Endodermal cell (in vitro differentiated cells): Measurements from ENCODE around the gene SRRT. TPM values are rescaled to one million over a fixed set of nuclear protein-coding genes. Genes with fewer than 3 reads are reported as not detected.

Experiments
- DNase-seq: peaks from one replicate; pipeline ENCODE4 v3.0.0-alpha.2; 2017
- H3K27ac ChIP-seq: 2 replicates; pipeline ENCODE4 v1.5.1; 2013; ENCODE audit warnings: mild to moderate bottlenecking, low read depth, low read length, moderate library complexity
- H3K27me3 ChIP-seq: 2 replicates; pipeline ENCODE4 v1.6.1; 2013; ENCODE audit warnings: mild to moderate bottlenecking, low read length, moderate library complexity; ENCODE audit not compliant: insufficient read depth, control insufficient read depth, poor library complexity, severe bottlenecking
- H3K36me3 ChIP-seq: 2 replicates; pipeline ENCODE4 v1.7.0; 2013; ENCODE audit warnings: mild to moderate bottlenecking, low read length, moderate library complexity; ENCODE audit not compliant: control insufficient read depth, insufficient read depth
- H3K4me1 ChIP-seq: one replicate; pipeline ENCODE4 v1.7.0; 2013; ENCODE audit warnings: low read length; ENCODE audit not compliant: control insufficient read depth, insufficient read depth
- H3K4me3 ChIP-seq: 2 replicates; pipeline ENCODE4 v1.5.1; 2013; ENCODE audit warnings: mild to moderate bottlenecking, low read length, moderate library complexity
- H3K9ac ChIP-seq: 2 replicates; pipeline ENCODE4 v1.6.1; 2013; ENCODE audit warnings: mild to moderate bottlenecking, low read length, moderate library complexity; ENCODE audit not compliant: poor library complexity, severe bottlenecking; ENCODE audit errors: extremely low read depth
- H3K9me3 ChIP-seq: 2 replicates; pipeline ENCODE4 v1.6.1; 2013; ENCODE audit warnings: mild to moderate bottlenecking, low read length, moderate library complexity; ENCODE audit not compliant: control insufficient read depth
- H3K27ac Mint-ChIP-seq: 2 replicates; pipeline ENCODE4 v1.8.0; 2020; ENCODE audit warnings: mixed read lengths
- H3K27me3 Mint-ChIP-seq: 2 replicates; pipeline ENCODE4 v1.8.0; 2021; ENCODE audit warnings: mild to moderate bottlenecking, mixed read lengths; ENCODE audit not compliant: insufficient read depth
- H3K36me3 Mint-ChIP-seq: 2 replicates; pipeline ENCODE4 v1.8.0; 2020; ENCODE audit warnings: low read depth, mixed read lengths
- H3K4me1 Mint-ChIP-seq: 2 replicates; pipeline ENCODE4 v1.8.0; 2020; ENCODE audit warnings: mixed read lengths
- H3K4me3 Mint-ChIP-seq: 2 replicates; pipeline ENCODE4 v1.8.0; 2020; ENCODE audit warnings: mild to moderate bottlenecking, moderate library complexity, mixed read lengths
- H3K9me3 Mint-ChIP-seq: 2 replicates; pipeline ENCODE4 v1.8.0; 2020; ENCODE audit warnings: mild to moderate bottlenecking, mixed read lengths
- WGBS, 2 experiments: methylation state at CpG; one replicate each; pipeline versions ENCODE4 v1.1.5 to v1.1.7; 2013; ENCODE audit warnings: missing lambda C conversion rate in 2 of 2, mixed read lengths in 1 of 2; ENCODE audit not compliant: insufficient coverage in 1 of 2, insufficient read length in 1 of 2; 5-methylcytosine and 5-hydroxymethylcytosine counted together
- total RNA-seq, 2 donors: library from RNA; stranded (reverse); fragmentation: NEBNext Ultra II Directional in 1 of 2; extraction: Animal tissue kit (Norgen Biotek cat#: 25700) in 1 of 2; gene quantifications; 2 replicates in 1 of 2; 3 replicates in 1 of 2; pipeline ENCODE4 v1.2.1, GENCODE V29; 2021
- TF ChIP-seq, protein P1 (sequence below): fragments of 200-600 bp; sonication (generic); conservative IDR thresholded peaks from 2 replicates; pipeline ENCODE4 v1.5.0; 2021; ENCODE audit warnings: antibody characterized with exemption, mild to moderate bottlenecking

The SRRT gene
- total RNA-seq, 2 donors from 2014 or later: 186 to 236 TPM

DNA sequence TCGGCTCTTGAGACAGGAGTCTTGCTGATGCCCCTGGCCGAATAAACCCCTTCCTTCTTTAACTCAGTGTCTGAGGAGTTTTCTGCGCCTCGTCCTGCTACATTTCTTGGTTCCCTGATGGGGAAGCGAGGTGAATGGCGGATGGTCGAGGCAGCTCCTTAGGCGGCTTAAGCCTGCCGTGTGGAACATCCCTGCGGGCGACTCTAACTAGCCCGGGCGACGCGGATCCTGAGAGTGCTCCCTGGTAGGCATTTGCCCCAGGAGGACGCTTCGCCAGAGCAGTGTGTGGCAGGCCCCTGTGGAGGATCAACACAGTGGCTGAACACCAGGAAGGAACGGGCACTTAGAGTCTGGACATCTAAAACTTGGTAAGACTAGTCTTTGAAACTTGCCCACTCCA lies 35.5 kb upstream of the SRRT start:
- WGBS, 2 experiments: 96% methylated on average over 15 to 18 of the region's 18 CpGs
- peaks cover 5% of the 10 kb centered on the region for H3K4me1 ChIP-seq
- no peak overlapping the region for H3K27ac ChIP-seq
- H3K9ac ChIP-seq: no peak overlapping the region
- H3K4me3 ChIP-seq: no peak overlapping the region
- Mint-ChIP-seq H3K27me3 (no peaks in the 10 kb centered on the region), H3K9me3 (peaks cover 4% of the 10 kb centered on the region), H3K4me3 (no peak overlapping the region), H3K36me3 (peaks cover 7% of the 10 kb centered on the region), H3K4me1 (peaks cover 21% of the 10 kb centered on the region), H3K27ac (no peak overlapping the region)
- TF ChIP-seq, protein P1, sequence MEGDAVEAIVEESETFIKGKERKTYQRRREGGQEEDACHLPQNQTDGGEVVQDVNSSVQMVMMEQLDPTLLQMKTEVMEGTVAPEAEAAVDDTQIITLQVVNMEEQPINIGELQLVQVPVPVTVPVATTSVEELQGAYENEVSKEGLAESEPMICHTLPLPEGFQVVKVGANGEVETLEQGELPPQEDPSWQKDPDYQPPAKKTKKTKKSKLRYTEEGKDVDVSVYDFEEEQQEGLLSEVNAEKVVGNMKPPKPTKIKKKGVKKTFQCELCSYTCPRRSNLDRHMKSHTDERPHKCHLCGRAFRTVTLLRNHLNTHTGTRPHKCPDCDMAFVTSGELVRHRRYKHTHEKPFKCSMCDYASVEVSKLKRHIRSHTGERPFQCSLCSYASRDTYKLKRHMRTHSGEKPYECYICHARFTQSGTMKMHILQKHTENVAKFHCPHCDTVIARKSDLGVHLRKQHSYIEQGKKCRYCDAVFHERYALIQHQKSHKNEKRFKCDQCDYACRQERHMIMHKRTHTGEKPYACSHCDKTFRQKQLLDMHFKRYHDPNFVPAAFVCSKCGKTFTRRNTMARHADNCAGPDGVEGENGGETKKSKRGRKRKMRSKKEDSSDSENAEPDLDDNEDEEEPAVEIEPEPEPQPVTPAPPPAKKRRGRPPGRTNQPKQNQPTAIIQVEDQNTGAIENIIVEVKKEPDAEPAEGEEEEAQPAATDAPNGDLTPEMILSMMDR: no peak
- H3K27me3 ChIP-seq: no peaks in the 10 kb centered on the region
- DNase-seq: no peak
- no peaks in the 10 kb centered on the region for H3K36me3 ChIP-seq
- no peaks in the 10 kb centered on the region for H3K9me3 ChIP-seq

DNA sequence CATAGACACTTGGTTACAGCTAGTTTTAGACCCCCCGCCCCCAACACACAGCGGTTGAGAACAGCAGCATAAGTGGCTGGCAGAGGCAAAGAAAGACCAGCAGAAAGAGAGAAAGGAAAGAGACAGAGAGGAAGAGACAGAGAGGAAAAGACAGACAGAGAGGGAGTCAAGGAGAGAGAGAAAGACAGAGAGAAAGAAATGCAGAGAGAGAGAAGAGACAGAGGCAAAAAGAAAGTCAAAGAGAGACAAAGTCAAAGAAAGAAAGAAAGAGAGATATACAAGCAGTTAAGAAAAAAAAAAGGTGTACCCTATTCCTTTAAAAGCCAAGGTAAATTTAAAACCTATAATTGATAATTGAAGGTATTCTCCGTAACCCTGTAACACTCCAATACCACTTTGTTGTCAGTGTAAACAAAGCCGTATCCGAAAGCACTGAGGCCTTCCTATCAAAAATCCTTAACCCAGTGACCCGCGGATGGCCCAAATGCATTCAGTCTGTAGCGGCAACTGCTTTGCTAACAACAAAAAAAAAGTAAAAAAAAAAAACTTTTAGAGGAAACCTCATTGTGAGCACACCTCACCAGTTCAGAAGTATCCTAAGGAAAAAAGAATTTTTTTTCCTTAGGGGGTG lies 34.3 kb upstream of the SRRT start:
- peaks cover 6% of the 10 kb centered on the region for H3K36me3 Mint-ChIP-seq
- Histone ChIP-seq H3K36me3 (no peaks in the 10 kb centered on the region), H3K27me3 (no peaks in the 10 kb centered on the region), H3K4me3 (no peak overlapping the region), H3K9ac (no peak overlapping the region), H3K27ac (no peak overlapping the region), H3K9me3 (no peaks in the 10 kb centered on the region), H3K4me1 (peaks cover 5% of the 10 kb centered on the region)
- DNase-seq: peak; percentile 36
- H3K4me1 Mint-ChIP-seq: peaks cover 20% of the 10 kb centered on the region
- peak overlapping the region; percentile 77 for H3K27ac Mint-ChIP-seq
- H3K4me3 Mint-ChIP-seq: no peak overlapping the region
- H3K27me3 Mint-ChIP-seq: no peaks in the 10 kb centered on the region
- TF ChIP-seq, protein P1: no peak
- peaks cover 2% of the 10 kb centered on the region for H3K9me3 Mint-ChIP-seq
- 44 to 70% methylated on average over 2 to 7 of the region's 8 CpGs for WGBS, 2 experiments

DNA sequence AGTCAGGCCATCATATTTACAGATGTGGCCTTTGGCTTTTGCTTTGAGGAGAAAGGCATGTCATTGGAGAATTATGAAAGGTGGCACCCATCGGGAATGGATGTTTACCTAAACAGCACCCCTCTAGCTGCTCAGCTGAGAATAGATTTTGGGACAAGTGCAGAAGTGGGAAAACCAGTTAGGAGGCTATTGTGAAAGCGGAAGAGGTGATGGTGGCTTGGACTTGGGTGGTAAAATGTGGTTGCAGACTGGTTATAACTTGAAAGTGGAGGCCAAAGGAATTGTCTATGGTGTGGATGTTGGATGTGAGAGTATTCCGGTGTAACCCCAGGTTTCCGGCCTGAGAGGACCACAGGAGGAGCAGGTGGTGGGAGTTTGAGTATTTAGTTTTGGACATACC lies 27.5 kb upstream of the SRRT start:
- H3K36me3 ChIP-seq: no peaks in the 10 kb centered on the region

More for the DNA sequence above, 27.5 kb upstream of the SRRT start:
- Mint-ChIP-seq H3K4me3 (no peak overlapping the region), H3K36me3 (no peaks in the 10 kb centered on the region), H3K27me3 (no peaks in the 10 kb centered on the region), H3K9me3 (no peaks in the 10 kb centered on the region), H3K27ac (no peak overlapping the region), H3K4me1 (peaks cover 2% of the 10 kb centered on the region)
- 90 to 96% methylated on average over 3 to 4 of the region's 4 CpGs for WGBS, 2 experiments
- H3K4me3 ChIP-seq: no peak overlapping the region
- no peak for DNase-seq
- H3K9me3 ChIP-seq: no peaks in the 10 kb centered on the region
- no peaks in the 10 kb centered on the region for H3K27me3 ChIP-seq
- no peaks in the 10 kb centered on the region for H3K4me1 ChIP-seq
- TF ChIP-seq, protein P1: no peak
- H3K9ac ChIP-seq: no peak overlapping the region
- no peak overlapping the region for H3K27ac ChIP-seq
